ENCODE measurements around the gene NOTCH4.
A peak's percentile ranks its signal among the peaks of the same experiment; 100 is the strongest.
"Not testable (repeated sequence)": the region's sequence is repeated elsewhere in the genome, so short reads cannot be mapped to it uniquely, and the experiment has no call there.

The NOTCH4 gene

GRCh38 chr6:32239462-32239861 is 15.6 kb upstream of the NOTCH4 start:
- no peak for DNase-seq
- no peak for TF ChIP-seq GATA1 (IDR thresholded peaks at IDR 0.05; ENCODE audit: low read depth, low read length)
- TF ChIP-seq POLR2A (IDR thresholded peaks at IDR 0.05; ENCODE audit: low read length): no peak

DNA sequence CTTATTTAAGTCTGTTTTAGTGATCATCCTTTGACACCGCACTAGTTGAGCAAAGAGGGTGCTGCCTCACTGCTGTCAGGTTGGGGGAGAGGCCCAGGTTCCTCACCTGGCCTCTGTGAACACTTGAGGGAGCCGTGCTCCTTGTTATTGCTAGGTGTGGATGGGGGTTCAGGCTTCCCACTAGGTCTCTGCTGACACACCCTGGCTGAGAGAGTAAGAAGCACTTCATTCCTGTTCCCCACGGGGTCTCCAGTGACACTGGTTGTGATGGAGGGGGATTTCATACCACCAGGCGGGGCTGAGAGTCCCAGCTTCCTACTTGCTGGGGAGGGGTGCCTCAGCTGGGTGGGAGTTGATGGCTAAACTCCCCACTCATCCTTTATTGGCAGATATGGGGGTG is 11.1 kb upstream of the NOTCH4 start:
- peak in 1 of 2 experiments; percentile 6 for DNase-seq
- TF ChIP-seq GATA1 (IDR thresholded peaks at IDR 0.05; ENCODE audit: low read depth, low read length): no peak

GRCh38 chr6:32226434-32226833 is 2.6 kb upstream of the NOTCH4 start:
- DNase-seq: no peak
- TF ChIP-seq POLR2A (IDR thresholded peaks at IDR 0.05; ENCODE audit: low read length) (no peak), GATA1 (IDR thresholded peaks at IDR 0.05; ENCODE audit: low read depth, low read length) (no peak)

DNA sequence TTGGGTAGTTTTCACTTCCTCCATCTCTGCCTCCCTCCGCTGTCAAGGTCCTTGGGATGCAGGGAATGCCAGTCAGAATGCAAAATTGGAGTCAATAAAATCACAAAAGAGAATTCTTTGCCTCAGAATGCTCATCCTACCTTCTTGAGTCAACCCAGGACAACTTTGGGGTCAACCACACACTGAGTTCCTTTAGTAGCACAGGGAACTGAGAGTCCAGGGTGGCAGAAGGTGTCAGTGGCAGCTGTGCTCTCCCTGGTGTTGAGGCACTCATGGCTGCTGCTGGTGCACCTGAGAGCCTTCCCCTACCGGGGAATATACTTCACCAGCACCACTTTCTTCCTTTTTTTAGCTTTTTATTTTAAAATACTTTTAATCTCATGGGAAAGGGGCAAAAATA is 829 bp upstream of the NOTCH4 start:
- DNase-seq: no peak
- TF ChIP-seq POLR2A (IDR thresholded peaks at IDR 0.05; ENCODE audit: low read length): no peak
- TF ChIP-seq GATA1 (IDR thresholded peaks at IDR 0.05; ENCODE audit: low read depth, low read length): no peak

DNA sequence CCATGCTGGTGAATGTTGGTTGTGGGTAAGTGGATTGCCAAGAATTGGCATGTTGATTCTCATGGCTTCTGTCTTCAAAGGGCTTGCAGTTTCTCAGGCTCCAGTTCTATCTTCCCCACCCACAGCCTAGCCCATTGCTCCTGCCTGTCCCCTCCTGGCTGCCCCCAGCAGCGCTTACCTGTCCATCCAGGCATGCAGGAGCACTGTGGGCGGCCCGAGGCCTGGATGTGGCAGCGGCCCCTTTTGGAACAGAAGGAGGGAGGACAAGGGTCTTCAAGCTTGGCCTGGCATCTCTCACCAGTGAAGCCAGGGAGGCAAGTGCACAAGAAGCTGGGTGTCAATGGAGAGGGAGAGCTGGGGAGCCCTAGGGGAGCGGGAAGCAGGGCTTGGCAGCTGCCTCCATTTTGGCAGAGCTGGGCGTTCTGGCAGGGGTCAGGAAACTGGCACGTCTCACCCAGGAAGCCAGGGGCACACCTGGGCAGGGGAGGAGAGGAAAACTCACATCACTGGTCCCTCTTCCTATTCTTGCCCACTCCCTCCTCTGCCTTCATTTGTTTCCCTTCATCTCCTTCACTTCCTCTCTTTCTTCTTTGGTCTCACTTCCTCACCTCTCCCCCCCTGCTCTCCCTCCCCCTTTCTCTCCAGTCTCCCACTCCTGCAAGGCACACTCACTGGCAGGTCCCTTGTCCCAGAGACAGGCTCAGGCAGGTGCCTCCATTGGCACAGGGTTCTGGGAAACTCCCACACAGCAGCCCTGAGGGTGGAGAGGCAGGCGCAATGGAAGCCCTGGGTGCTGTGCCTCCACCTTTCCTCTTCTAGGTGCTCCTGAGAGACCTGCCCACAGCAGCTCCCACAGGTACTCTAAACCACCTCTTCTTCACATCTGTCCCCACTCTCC is 1.3 kb downstream of the NOTCH4 start:
- DNase-seq: no peak
- TF ChIP-seq GATA1 (IDR thresholded peaks at IDR 0.05; ENCODE audit: low read depth, low read length): no peak
- TF ChIP-seq POLR2A (IDR thresholded peaks at IDR 0.05; ENCODE audit: low read length): no peak

GRCh38 chr6:32220021-32220420 is 3.8 kb downstream of the NOTCH4 start:
- TF ChIP-seq GATA1 (IDR thresholded peaks at IDR 0.05; ENCODE audit: low read depth, low read length) (no peak), POLR2A (IDR thresholded peaks at IDR 0.05; ENCODE audit: low read length) (no peak)
- DNase-seq: no peak

DNA sequence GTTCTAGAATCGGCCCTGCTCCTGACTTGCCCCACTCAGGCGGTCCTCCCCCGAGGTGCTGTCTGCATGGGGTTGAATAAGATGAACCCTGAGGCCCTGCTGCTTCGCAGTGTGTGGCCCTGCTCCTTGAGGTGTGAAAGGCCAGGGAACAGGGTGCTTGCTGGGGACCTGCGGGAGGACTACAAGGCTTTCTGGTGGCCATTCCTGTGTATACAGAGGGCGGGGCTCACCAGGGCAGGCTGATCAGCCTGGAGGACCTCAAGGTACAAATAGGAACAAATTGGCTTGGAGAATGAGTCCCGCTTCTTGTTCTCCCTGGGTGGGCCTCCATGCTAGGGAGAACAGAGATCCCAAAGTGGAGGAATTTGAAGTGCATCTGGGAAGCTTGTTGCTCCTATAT is 5.7 kb downstream of the NOTCH4 start:
- DNase-seq: no peak
- TF ChIP-seq POLR2A (IDR thresholded peaks at IDR 0.05; ENCODE audit: low read length) (no peak), GATA1 (IDR thresholded peaks at IDR 0.05; ENCODE audit: low read depth, low read length) (no peak)

DNA sequence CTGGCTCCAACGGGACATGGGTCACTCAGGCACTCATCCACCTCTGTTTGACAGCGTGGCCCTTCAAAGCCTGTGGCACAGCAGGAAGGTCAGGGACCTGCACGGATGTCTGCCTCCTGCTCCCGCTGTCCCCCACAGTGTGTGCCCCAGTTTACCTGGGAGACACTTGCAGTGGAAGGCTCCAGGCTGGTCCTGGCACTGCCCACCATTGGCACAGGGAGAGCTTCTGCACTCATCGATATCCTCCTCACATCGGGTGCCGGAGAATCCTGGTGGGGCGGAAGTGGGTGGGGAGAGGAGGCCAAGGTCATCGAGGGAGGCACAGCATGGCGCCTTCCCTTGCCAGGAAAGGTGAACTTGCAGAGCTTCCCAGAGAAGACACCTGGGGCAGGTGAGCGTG is 6.9 kb downstream of the NOTCH4 start:
- DNase-seq: no peak
- no peak for TF ChIP-seq POLR2A (IDR thresholded peaks at IDR 0.05; ENCODE audit: low read length)
- TF ChIP-seq GATA1 (IDR thresholded peaks at IDR 0.05; ENCODE audit: low read depth, low read length): no peak

- peak; percentile 20 to 55 for DNase-seq
- TF ChIP-seq GATA1 (IDR thresholded peaks at IDR 0.05; ENCODE audit: low read depth, low read length) (no peak), POLR2A (IDR thresholded peaks at IDR 0.05; ENCODE audit: low read length) (no peak)
Measured at GRCh38 chr6:32216285-32216684, 7.6 kb downstream of the NOTCH4 start.

DNA sequence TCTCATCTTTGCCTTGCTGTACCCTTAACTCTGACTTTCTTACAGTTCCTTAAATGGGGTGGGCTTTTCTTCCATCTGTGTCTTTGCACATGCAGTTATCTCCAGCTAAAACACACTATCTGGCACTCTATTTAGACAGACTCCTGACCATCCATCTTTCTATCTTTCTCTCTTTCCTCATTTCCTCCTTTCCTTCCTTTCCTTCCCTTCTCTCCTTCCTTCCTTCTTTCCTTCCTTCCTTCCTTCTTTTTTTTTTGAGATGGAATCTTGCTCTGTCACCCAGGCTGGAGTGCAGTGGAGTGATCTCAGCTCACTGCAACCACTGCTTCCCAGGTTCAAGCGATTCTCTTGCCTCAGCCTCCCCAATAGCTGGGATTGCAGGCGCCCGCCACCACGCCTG is 8.2 kb downstream of the NOTCH4 start:
- no peak for DNase-seq
- TF ChIP-seq POLR2A (IDR thresholded peaks at IDR 0.05; ENCODE audit: low read length): no peak
- TF ChIP-seq GATA1 (IDR thresholded peaks at IDR 0.05; ENCODE audit: low read depth, low read length): no peak

DNA sequence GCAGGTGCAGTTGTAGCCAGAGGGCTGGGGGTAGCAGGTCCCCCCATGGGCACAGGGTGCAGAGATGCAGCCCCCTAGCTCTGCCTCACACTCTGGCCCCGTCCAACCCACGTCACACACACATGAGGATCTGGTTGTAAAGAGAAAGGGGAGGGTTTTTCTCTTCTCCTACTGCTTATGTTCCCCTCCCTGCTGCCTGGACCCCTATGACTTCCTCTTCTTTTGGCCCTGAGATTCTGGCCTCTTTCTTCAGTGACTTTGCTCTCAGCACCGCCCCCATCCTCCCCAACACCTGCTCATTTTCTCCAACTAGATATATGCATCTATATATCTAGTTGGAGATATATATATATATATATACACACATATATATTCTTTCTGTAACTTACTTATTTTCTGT is 9.7 kb downstream of the NOTCH4 start:
- DNase-seq: no peak
- TF ChIP-seq POLR2A (IDR thresholded peaks at IDR 0.05; ENCODE audit: low read length): no peak
- no peak for TF ChIP-seq GATA1 (IDR thresholded peaks at IDR 0.05; ENCODE audit: low read depth, low read length)

DNA sequence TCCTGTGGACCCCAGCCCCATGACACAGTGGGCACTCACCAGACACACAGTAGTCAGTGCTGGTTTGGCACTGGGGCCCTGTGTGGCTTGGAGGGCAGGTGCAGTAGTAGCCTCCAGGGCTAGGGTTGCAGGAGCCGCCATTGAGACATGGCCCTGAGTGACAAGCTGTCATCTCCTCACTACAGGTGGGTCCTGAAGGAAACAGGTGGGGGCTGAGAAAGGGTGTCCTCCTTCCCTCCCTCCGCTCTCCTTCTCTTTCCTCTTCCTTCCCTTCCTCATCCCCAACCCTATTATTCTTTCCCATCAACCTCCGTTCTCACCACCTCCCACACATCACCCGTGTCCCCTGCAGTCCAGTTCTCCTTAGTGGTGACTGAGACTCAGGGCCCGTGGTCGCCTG is 10.2 kb downstream of the NOTCH4 start:
- TF ChIP-seq POLR2A (IDR thresholded peaks at IDR 0.05; ENCODE audit: low read length): no peak
- TF ChIP-seq GATA1 (IDR thresholded peaks at IDR 0.05; ENCODE audit: low read depth, low read length): no peak
- DNase-seq: no peak

- DNase-seq: no peak
- TF ChIP-seq POLR2A (IDR thresholded peaks at IDR 0.05; ENCODE audit: low read length) (no peak), GATA1 (IDR thresholded peaks at IDR 0.05; ENCODE audit: low read depth, low read length) (no peak)
Measured at GRCh38 chr6:32212076-32212760, 11.6 kb downstream of the NOTCH4 start.

- not testable (repeated sequence) for DNase-seq
Measured at GRCh38 chr6:32211432-32211831, 12.4 kb downstream of the NOTCH4 start.

- DNase-seq: no peak
- no peak for TF ChIP-seq POLR2A (IDR thresholded peaks at IDR 0.05; ENCODE audit: low read length)
- TF ChIP-seq GATA1 (IDR thresholded peaks at IDR 0.05; ENCODE audit: low read depth, low read length): no peak
Measured at GRCh38 chr6:32210191-32210601, 13.7 kb downstream of the NOTCH4 start.
